Esophagus squamous epithelium (tissue), 5 donors: Measurements from ENCODE around the gene ADRM1. TPM values are rescaled to one million over a fixed set of nuclear protein-coding genes. Genes with fewer than 3 reads are reported as not detected.

Experiments
- DNase-seq: peaks from one replicate; lab custom pipeline; 2025; lab: John Stamatoyannopoulos, UW
- H3K27ac ChIP-seq, 4 donors: fragments of 200-600 bp; sonication (generic); one replicate each; pipeline ENCODE4 v1.5.1; 2016 to 2019; ENCODE audit warnings: mild to moderate bottlenecking in 1 of 4
- H3K27me3 ChIP-seq, 4 donors: fragments of 200-600 bp; sonication (generic); 1 replicate in 3 of 4; 2 replicates in 1 of 4; pipeline versions ENCODE4 v1.5.1 to v1.6.0; 2017 to 2021; ENCODE audit warnings: antibody characterized with exemption in 1 of 4
- H3K36me3 ChIP-seq, 3 donors: fragments of 200-600 bp; sonication (generic); one replicate each; pipeline ENCODE4 v1.5.1; 2016 to 2019
- H3K4me1 ChIP-seq, 3 donors: fragments of 200-600 bp; sonication (generic); one replicate each; pipeline ENCODE4 v1.5.1; 2017 to 2019
- H3K4me3 ChIP-seq, 4 donors: fragments of 200-600 bp; sonication (generic); 1 replicate in 3 of 4; 2 replicates in 1 of 4; pipeline ENCODE4 v1.5.1; 2016 to 2019; ENCODE audit warnings: mild to moderate bottlenecking in 2 of 4, moderate library complexity in 1 of 4
- H3K9me3 ChIP-seq, 3 donors: fragments of 200-600 bp; sonication (generic); one replicate each; pipeline ENCODE4 v1.5.1; 2016 to 2019
- CTCF ChIP-seq, 6 experiments: fragments of 450-650 bp in 4 of 6; fragments of 200-600 bp in 2 of 6; sonication (generic) in 2 of 6; IDR thresholded peaks; one replicate each; pipeline ENCODE4 v1.5.1; 2016 to 2019; ENCODE audit warnings: antibody characterized with exemption in 6 of 6, mild to moderate bottlenecking in 4 of 6, moderate library complexity in 4 of 6
- POLR2A ChIP-seq, 4 donors: fragments of 450-650 bp; IDR thresholded peaks; one replicate each; pipeline ENCODE4 v1.6.1; 2017; ENCODE audit warnings: antibody characterized with exemption in 4 of 4, mild to moderate bottlenecking in 4 of 4, moderate library complexity in 3 of 4
- WGBS, 2 donors: methylation state at CpG; one replicate each; pipeline ENCODE4 v1.1.5; 2018; 5-methylcytosine and 5-hydroxymethylcytosine counted together
- intact Hi-C: fragments of 100-400 bp; cut with DNase I; formaldehyde crosslinking; loops from one replicate; pipeline ENCODE4 v1.15.0; 2022
- total RNA-seq, 4 donors: library from RNA; depleted of rRNA; stranded (reverse); fragments of >200 nt; gene quantifications; one replicate each; pipeline ENCODE4 v1.1.0, GENCODE V29; 2016
- donor health status: DM: yes; HTN: yes; CAD: no.

Gene ADRM1
- total RNA-seq, 4 donors from 2014 or later, result 126 to 173 (median 133) TPM

DNA sequence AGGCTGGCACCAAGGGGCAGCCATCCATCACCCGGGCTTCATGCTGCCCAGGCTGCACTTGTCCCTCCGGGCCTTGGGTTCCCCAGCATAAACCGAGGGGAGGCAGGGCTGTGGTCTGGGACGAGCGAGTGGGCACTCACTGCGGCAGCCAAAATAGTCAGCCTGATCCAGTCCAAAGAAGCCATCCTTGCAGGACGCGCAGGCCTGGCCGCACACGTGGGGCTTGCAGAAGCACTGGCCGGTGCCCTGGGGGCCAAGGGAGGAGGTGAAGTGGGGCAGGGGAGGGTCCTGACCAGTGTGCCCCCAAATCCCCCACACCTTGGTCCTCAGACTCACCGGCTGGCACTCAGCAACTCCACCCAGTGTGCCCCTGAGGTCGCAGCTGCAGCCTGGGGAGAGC, 32.1 kb downstream of the ADRM1 start:
- no peaks in the 10 kb centered on the region for H3K27me3 ChIP-seq
- no peaks in the 10 kb centered on the region for H3K9me3 ChIP-seq
- intact Hi-C loops, result no loop called here
- H3K36me3 ChIP-seq, result peaks cover 53 to 99% (median 60%) of the 10 kb centered on the region in 3 donors
- DNase-seq, result no peak
- H3K27ac ChIP-seq, result no peak overlapping the region
- no peak overlapping the region for H3K4me3 ChIP-seq
- TF ChIP-seq CTCF (IDR thresholded peaks at IDR 0.05) (no peak), POLR2A (IDR thresholded peaks at IDR 0.05) (no peak)
- 90 to 93% methylated on average over 3 to 5 of the region's 13 CpGs for WGBS, 2 donors
- H3K4me1 ChIP-seq, result peaks cover 0 to 8% (median 0%) of the 10 kb centered on the region in 3 donors

- no peak overlapping the region for H3K4me3 ChIP-seq
- no peak overlapping the region for H3K27ac ChIP-seq
- H3K36me3 ChIP-seq, result peaks cover 48 to 99% (median 56%) of the 10 kb centered on the region in 3 donors
- H3K4me1 ChIP-seq, result peaks cover 0 to 8% (median 0%) of the 10 kb centered on the region in 3 donors
- WGBS, 2 donors, result 89 to 90% methylated on average over 3 to 6 of the region's 6 CpGs
- DNase-seq, result no peak
- H3K27me3 ChIP-seq, result no peaks in the 10 kb centered on the region
- TF ChIP-seq CTCF (IDR thresholded peaks at IDR 0.05) (no peak), POLR2A (IDR thresholded peaks at IDR 0.05) (no peak)
- no peaks in the 10 kb centered on the region for H3K9me3 ChIP-seq
- intact Hi-C loops, result no loop called here
Observed at GRCh38 chr20:62335532-62335931, 32.7 kb downstream of the ADRM1 start.

DNA sequence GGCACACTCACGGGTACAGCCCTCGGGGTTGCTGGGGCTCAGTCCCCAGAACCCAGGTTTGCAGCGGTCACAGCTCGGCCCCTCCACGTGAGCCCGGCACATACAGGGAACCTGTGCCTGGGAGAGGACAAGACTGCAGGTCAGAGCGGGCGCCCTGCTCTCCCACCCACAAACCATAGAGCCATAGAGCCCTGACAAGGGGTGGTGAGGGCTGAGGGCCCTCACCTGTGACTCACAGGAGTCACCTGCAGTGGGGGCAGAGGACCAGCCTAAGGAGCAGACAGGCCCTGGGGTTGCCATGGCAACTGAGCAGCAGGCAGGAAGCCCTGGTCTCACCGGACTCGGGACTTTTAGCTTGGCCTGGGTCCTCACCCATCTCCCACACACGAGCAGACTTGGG, 33.5 kb downstream of the ADRM1 start:
- Histone ChIP-seq H3K36me3 (peaks cover 45 to 99% (median 55%) of the 10 kb centered on the region in 3 donors), H3K9me3 (no peaks in the 10 kb centered on the region), H3K27ac (no peak overlapping the region), H3K27me3 (no peaks in the 10 kb centered on the region), H3K4me3 (no peak overlapping the region), H3K4me1 (peaks cover 0 to 2% (median 0%) of the 10 kb centered on the region in 3 donors)
- TF ChIP-seq CTCF (IDR thresholded peaks at IDR 0.05) (no peak), POLR2A (IDR thresholded peaks at IDR 0.05) (no peak)
- no peak for DNase-seq
- intact Hi-C loops, result no loop called here
- 100% methylated on average over 1 of the region's 11 CpGs; no CpG with 5 or more reads in 1 of the 2 donors for WGBS, 2 donors

DNA sequence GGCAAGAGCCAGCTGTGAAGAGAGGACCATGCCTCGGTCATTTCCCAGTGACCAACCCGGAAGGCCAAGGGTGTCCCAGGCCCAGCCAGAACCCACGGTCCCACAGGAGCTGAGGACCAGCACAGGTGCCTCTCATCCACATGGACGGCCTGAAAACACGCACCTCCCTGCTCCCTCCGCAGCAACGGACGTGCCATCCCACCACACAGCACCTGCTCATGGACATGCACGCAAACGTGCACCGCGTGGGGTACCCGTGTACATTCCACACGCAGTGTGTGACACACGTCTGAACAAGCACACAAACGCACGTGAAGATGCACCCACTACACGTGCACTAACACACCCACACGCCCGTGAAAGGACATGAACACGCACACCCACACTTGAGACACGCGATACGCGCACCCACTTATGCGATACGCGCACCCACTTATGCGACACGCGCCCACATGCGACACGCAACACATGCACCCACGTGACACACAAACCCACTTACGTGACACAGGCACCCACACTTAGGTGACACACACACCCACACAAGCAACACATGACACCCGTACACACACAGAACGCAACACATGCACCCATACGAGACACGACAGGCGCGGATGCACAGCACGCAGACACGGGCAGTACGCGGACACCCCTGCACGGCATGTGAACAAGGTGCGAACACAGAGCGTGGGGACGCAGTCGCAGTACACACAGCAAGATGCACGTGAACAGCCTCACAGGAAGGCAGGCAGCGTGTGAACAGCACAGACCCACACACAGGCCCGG, 34.2 kb downstream of the ADRM1 start:
- no peak overlapping the region for H3K4me3 ChIP-seq
- DNase-seq, result no peak
- no peaks in the 10 kb centered on the region for H3K27me3 ChIP-seq
- peaks cover 44 to 99% (median 50%) of the 10 kb centered on the region in 3 donors for H3K36me3 ChIP-seq
- WGBS, 2 donors, result 86 to 94% methylated on average over 44 to 46 of the region's 53 CpGs
- no peaks in the 10 kb centered on the region for H3K9me3 ChIP-seq
- TF ChIP-seq POLR2A (IDR thresholded peaks at IDR 0.05), result no peak
- no peak for TF ChIP-seq CTCF (IDR thresholded peaks at IDR 0.05)
- no peaks in the 10 kb centered on the region for H3K4me1 ChIP-seq
- no peak overlapping the region for H3K27ac ChIP-seq
- intact Hi-C loops, result no loop called here

DNA sequence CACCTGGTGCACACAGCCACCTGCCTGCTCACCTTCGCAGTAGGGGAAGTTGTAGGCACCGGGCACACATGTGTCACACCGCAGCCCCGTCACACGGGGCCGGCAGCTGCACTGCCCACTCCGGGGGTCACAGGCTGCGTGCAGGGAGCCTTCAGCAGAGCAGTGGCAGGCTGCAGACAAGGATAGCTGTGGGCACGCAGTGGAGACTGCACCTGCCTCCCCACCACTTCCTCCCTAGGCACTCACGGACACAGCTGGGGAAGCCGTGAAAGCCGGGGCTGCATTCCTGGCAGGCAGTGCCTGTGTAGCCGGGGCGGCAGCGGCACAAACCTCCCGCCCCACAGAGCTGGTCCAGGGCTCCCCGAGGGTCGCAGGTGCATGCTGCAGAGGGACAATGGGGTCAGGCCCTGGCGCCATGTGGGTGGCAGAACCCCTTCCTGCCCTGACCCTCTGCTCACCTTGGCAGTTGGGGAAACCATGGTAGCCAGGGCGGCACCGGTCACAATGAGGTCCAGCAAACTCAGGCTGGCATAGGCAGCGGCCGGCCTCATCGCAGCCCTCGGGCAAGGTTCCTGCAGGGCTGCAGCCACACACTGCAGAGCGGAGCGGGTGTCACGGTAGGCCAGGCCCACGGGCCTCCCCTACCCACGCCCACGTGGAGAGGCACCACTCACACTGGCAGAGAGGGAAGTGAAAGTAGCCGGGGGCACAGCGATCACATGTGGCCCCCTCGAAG, 34.9 kb downstream of the ADRM1 start:
- Histone ChIP-seq H3K27me3 (no peaks in the 10 kb centered on the region), H3K9me3 (no peaks in the 10 kb centered on the region), H3K4me1 (no peaks in the 10 kb centered on the region), H3K4me3 (no peak overlapping the region), H3K27ac (peak overlapping the region in 1 of 4 donors; percentile 50), H3K36me3 (peaks cover 37 to 99% (median 43%) of the 10 kb centered on the region in 3 donors)
- DNase-seq, result no peak
- TF ChIP-seq CTCF (IDR thresholded peaks at IDR 0.05) (no peak), POLR2A (IDR thresholded peaks at IDR 0.05) (no peak)
- 83% methylated on average over 9 of the region's 34 CpGs; no CpG with 5 or more reads in 1 of the 2 donors for WGBS, 2 donors
- intact Hi-C loops, result no loop called here
